H9 (cell line): ENCODE measurements around the gene HORMAD2. TPM values are rescaled to one million over a fixed set of nuclear protein-coding genes. Genes with fewer than 3 reads are reported as not detected.

ENCODE experiments used
- DNase-seq: peaks from one replicate; pipeline ENCODE4 v3.0.0-alpha.2; 2017
- H2AFZ ChIP-seq: one replicate; pipeline ENCODE4 v1.6.1; 2013; ENCODE audit warnings: mild to moderate bottlenecking, low read length, control low read depth, moderate library complexity
- H2AK5ac ChIP-seq: 2 replicates; pipeline ENCODE4 v1.6.1; 2013; ENCODE audit warnings: low read length, control low read depth, mixed read lengths; ENCODE audit not compliant: insufficient read length
- H2BK120ac ChIP-seq: one replicate; pipeline ENCODE4 v1.6.1; 2013; ENCODE audit warnings: low read depth, mild to moderate bottlenecking, low read length, control low read depth, inconsistent platforms; ENCODE audit not compliant: poor library complexity, severe bottlenecking
- H2BK12ac ChIP-seq: 2 replicates; pipeline ENCODE4 v1.6.1; 2013; ENCODE audit warnings: low read length, control low read depth, mixed read lengths, low read depth; ENCODE audit not compliant: insufficient read length
- H2BK15ac ChIP-seq: 2 replicates; pipeline ENCODE4 v1.6.1; 2013; ENCODE audit warnings: low read depth, low read length, control low read depth
- H2BK20ac ChIP-seq: one replicate; pipeline ENCODE4 v1.6.1; 2013; ENCODE audit warnings: low read depth, mild to moderate bottlenecking, low read length, control low read depth, inconsistent platforms; ENCODE audit not compliant: poor library complexity, severe bottlenecking
- H2BK5ac ChIP-seq: 2 replicates; pipeline ENCODE4 v1.6.1; 2013; ENCODE audit warnings: low read length, control low read depth, mixed read lengths; ENCODE audit not compliant: insufficient read length
- H3K14ac ChIP-seq: 2 replicates; pipeline ENCODE4 v1.6.1; 2013; ENCODE audit warnings: low read length, control low read depth; ENCODE audit not compliant: insufficient read depth
- H3K18ac ChIP-seq: 2 replicates; pipeline ENCODE4 v1.6.1; 2013; ENCODE audit warnings: low read depth, mild to moderate bottlenecking, mixed read lengths, low read length, control low read depth; ENCODE audit not compliant: insufficient read length
- H3K23ac ChIP-seq: 2 replicates; pipeline ENCODE4 v1.6.1; 2013; ENCODE audit warnings: low read length, control low read depth, mixed read lengths, low read depth; ENCODE audit not compliant: insufficient read length
- H3K23me2 ChIP-seq: 2 replicates; pipeline ENCODE4 v1.6.1; 2013; ENCODE audit warnings: low read depth, mild to moderate bottlenecking, mixed read lengths, low read length, control low read depth; ENCODE audit not compliant: insufficient read length, poor library complexity, severe bottlenecking
- H3K27ac ChIP-seq: 2 replicates; pipeline ENCODE4 v1.5.1; 2013; ENCODE audit warnings: low read length, control low read depth, mixed read lengths, low read depth; ENCODE audit not compliant: insufficient read length
- H3K27me3 ChIP-seq: 2 replicates; pipeline ENCODE4 v1.6.1; 2013; ENCODE audit warnings: low read length, control low read depth, inconsistent platforms; ENCODE audit not compliant: insufficient read depth
- H3K4ac ChIP-seq: 2 replicates; pipeline ENCODE4 v1.6.1; 2013; ENCODE audit warnings: low read depth, mild to moderate bottlenecking, control low read depth, inconsistent platforms, low read length, moderate library complexity
- H3K4me1 ChIP-seq: 2 replicates; pipeline ENCODE4 v1.6.1; 2013; ENCODE audit warnings: low read length, control low read depth, inconsistent platforms; ENCODE audit not compliant: insufficient read depth
- H3K4me2 ChIP-seq: 2 replicates; pipeline ENCODE4 v1.6.1; 2013; ENCODE audit warnings: low read length, control low read depth, mixed read lengths; ENCODE audit not compliant: insufficient read length, insufficient read depth
- H3K56ac ChIP-seq: 2 replicates; pipeline ENCODE4 v1.6.1; 2013; ENCODE audit warnings: low read depth, mild to moderate bottlenecking, mixed read lengths, low read length, control low read depth; ENCODE audit not compliant: insufficient read length
- H3K79me1 ChIP-seq: 2 replicates; pipeline ENCODE4 v1.6.1; 2013; ENCODE audit warnings: low read depth, mild to moderate bottlenecking, moderate library complexity, low read length, control low read depth, inconsistent platforms; ENCODE audit not compliant: insufficient read depth, poor library complexity, severe bottlenecking
- H3K79me2 ChIP-seq: 2 replicates; pipeline ENCODE4 v1.6.1; 2013; ENCODE audit warnings: low read length, control low read depth, inconsistent platforms; ENCODE audit not compliant: insufficient read depth
- H3K9ac ChIP-seq: 2 replicates; pipeline ENCODE4 v1.6.1; 2013; ENCODE audit warnings: low read length, control low read depth, mixed read lengths; ENCODE audit not compliant: insufficient read length; ENCODE audit errors: extremely low read depth
- H3K9me3 ChIP-seq: one replicate; pipeline ENCODE4 v1.6.1; 2013; ENCODE audit warnings: low read depth, low read length, inconsistent platforms; ENCODE audit not compliant: control insufficient read depth
- H3T11ph ChIP-seq: one replicate; pipeline ENCODE4 v1.6.1; 2013; ENCODE audit warnings: mild to moderate bottlenecking, low read length, control low read depth, inconsistent platforms
- H4K20me1 ChIP-seq: one replicate; pipeline ENCODE4 v1.6.1; 2013; ENCODE audit not compliant: control insufficient read depth, insufficient read length, insufficient read depth
- H4K5ac ChIP-seq: 2 replicates; pipeline ENCODE4 v1.6.1; 2013; ENCODE audit warnings: low read depth, mild to moderate bottlenecking, mixed read lengths, low read length, control low read depth; ENCODE audit not compliant: insufficient read length
- H4K8ac ChIP-seq: replicated peaks from 2 replicates; pipeline ENCODE4 v1.6.1; 2013; ENCODE audit warnings: low read length, control low read depth, mixed read lengths, low read depth; ENCODE audit not compliant: insufficient read length
- H4K91ac ChIP-seq: 2 replicates; pipeline ENCODE4 v1.6.1; 2013; ENCODE audit warnings: low read depth, mild to moderate bottlenecking, moderate library complexity, mixed read lengths, low read length, control low read depth; ENCODE audit not compliant: insufficient read length
- H3K27ac Mint-ChIP-seq, 3 experiments: 2 replicates in 2 of 3; 3 replicates in 1 of 3; pipeline ENCODE4 v1.8.0; 2020 to 2021; ENCODE audit warnings: mixed read lengths in 3 of 3, mild to moderate bottlenecking in 1 of 3, moderate library complexity in 1 of 3
- H3K27me3 Mint-ChIP-seq: 2 replicates; pipeline ENCODE4 v1.8.0; 2021; ENCODE audit warnings: low read depth, mild to moderate bottlenecking, moderate library complexity, mixed read lengths
- H3K36me3 Mint-ChIP-seq, 3 experiments: 2 replicates in 2 of 3; 3 replicates in 1 of 3; pipeline ENCODE4 v1.8.0; 2020 to 2021; ENCODE audit warnings: low read depth in 3 of 3, mixed read lengths in 3 of 3; ENCODE audit not compliant: insufficient read depth in 1 of 3
- H3K4me1 Mint-ChIP-seq, 2 experiments: 2 replicates each; pipeline ENCODE4 v1.8.0; 2020; ENCODE audit warnings: mixed read lengths in 2 of 2
- H3K4me3 Mint-ChIP-seq, 2 experiments: 2 replicates in 1 of 2; 3 replicates in 1 of 2; pipeline ENCODE4 v1.8.0; 2020 to 2021; ENCODE audit warnings: mild to moderate bottlenecking in 2 of 2, mixed read lengths in 2 of 2, moderate library complexity in 1 of 2
- H3K9me3 Mint-ChIP-seq, 2 experiments: 2 replicates in 1 of 2; 3 replicates in 1 of 2; pipeline ENCODE4 v1.8.0; 2020; ENCODE audit warnings: mild to moderate bottlenecking in 2 of 2, mixed read lengths in 2 of 2, moderate library complexity in 1 of 2
- CTCF ChIP-seq: fragments of 200-600 bp; sonication (generic); conservative IDR thresholded peaks from 3 replicates; pipeline ENCODE4 v1.8.0; 2021; ENCODE audit warnings: antibody characterized with exemption, mild to moderate bottlenecking
- WGBS: extraction: QIAGEN DNeasy Blood & Tissue Kit; methylation state at CpG from one replicate; pipeline ENCODE4 v1.1.7; 2013; ENCODE audit warnings: missing lambda C conversion rate, low lambda C conversion rate, mixed read lengths; ENCODE audit not compliant: insufficient read length; ENCODE audit errors: extremely low coverage; 5-methylcytosine and 5-hydroxymethylcytosine counted together
- total RNA-seq: library from RNA; stranded (reverse); gene quantifications from 2 replicates; pipeline ENCODE4 v1.2.1, GENCODE V29; 2021

The HORMAD2 gene
- total RNA-seq, 1 experiment from 2014 or later, result not detected

GRCh38 chr22:30036656-30037055 lies 43.6 kb upstream of the HORMAD2 start:
- H2BK20ac ChIP-seq, result no peak overlapping the region
- H3K4me1 Mint-ChIP-seq, result peaks cover 13 to 16% of the 10 kb centered on the region in 2 experiments
- H3K4ac ChIP-seq, result no peak overlapping the region
- H3K27me3 Mint-ChIP-seq, result peaks cover 2% of the 10 kb centered on the region; the same call in 1 of the 2 replicates
- H4K91ac ChIP-seq, result no peak overlapping the region
- H4K20me1 ChIP-seq, result no peaks in the 10 kb centered on the region
- no peak overlapping the region for H3T11ph ChIP-seq
- H3K4me3 Mint-ChIP-seq, result no peak overlapping the region
- no peak overlapping the region for H3K56ac ChIP-seq
- H2AK5ac ChIP-seq, result no peak overlapping the region
- no peak overlapping the region for H3K9ac ChIP-seq
- no peaks in the 10 kb centered on the region for H3K9me3 ChIP-seq
- H3K27ac Mint-ChIP-seq, result no peak overlapping the region; a peak in 1 of 7 replicates
- H3K18ac ChIP-seq, result no peak overlapping the region
- H3K27ac ChIP-seq, result no peak overlapping the region
- no CpG with 5 or more reads among the region's 2 CpGs for WGBS
- H4K5ac ChIP-seq, result no peak overlapping the region
- H3K79me2 ChIP-seq, result no peaks in the 10 kb centered on the region
- no peak overlapping the region for H3K14ac ChIP-seq
- DNase-seq, result no peak
- H2BK5ac ChIP-seq, result no peak overlapping the region
- no peak overlapping the region for H2AFZ ChIP-seq
- no peak overlapping the region for H2BK120ac ChIP-seq
- H4K8ac ChIP-seq, result no peak overlapping the region
- H2BK12ac ChIP-seq, result no peak overlapping the region
- no peaks in the 10 kb centered on the region for H3K23me2 ChIP-seq
- TF ChIP-seq CTCF, result no peak
- no peak overlapping the region for H2BK15ac ChIP-seq
- 0 out of 2 replicates have a peak, but pooled peaks cover 3% of the 10 kb centered on the region for H3K4me1 ChIP-seq
- no peaks in the 10 kb centered on the region for H3K36me3 Mint-ChIP-seq
- no peaks in the 10 kb centered on the region for H3K79me1 ChIP-seq
- H3K27me3 ChIP-seq, result no peaks in the 10 kb centered on the region
- no peaks in the 10 kb centered on the region for H3K9me3 Mint-ChIP-seq
- H3K23ac ChIP-seq, result no peak overlapping the region
- H3K4me2 ChIP-seq, result no peak overlapping the region
